HepG2 (cell line): ENCODE measurements around the gene TMED6.

Source experiments
- HNF4G ChIP-seq, 2 experiments: sonication (generic) in 1 of 2; formaldehyde crosslinking in 1 of 2; IDR thresholded peaks; 2 replicates each; pipeline versions ENCODE4 v1.4.0 to v1.6.1; 2011 to 2020; ENCODE audit warnings: borderline replicate concordance in 2 of 2, low read depth in 2 of 2, mild to moderate bottlenecking in 2 of 2, low read length in 1 of 2, missing genetic modification reagents in 1 of 2, moderate library complexity in 1 of 2
- JUNB ChIP-seq: sonication (generic); formaldehyde crosslinking; IDR thresholded peaks from 2 replicates; pipeline ENCODE4 v1.8.0; 2022; ENCODE audit warnings: missing genetic modification reagents, mild to moderate bottlenecking, borderline replicate concordance
- ZNF143 ChIP-seq: sonication (generic); formaldehyde crosslinking; IDR thresholded peaks from 2 replicates; pipeline ENCODE4 v1.4.0; 2020; ENCODE audit warnings: missing genetic modification reagents
- TF ChIP-seq, protein P1 (sequence below), 2 experiments: IDR thresholded peaks; 2 replicates each; pipeline ENCODE4 v1.6.1; 2011 to 2012; ENCODE audit warnings: low read length in 2 of 2, borderline replicate concordance in 1 of 2, low read depth in 1 of 2, mild to moderate bottlenecking in 1 of 2, moderate library complexity in 1 of 2
- TF ChIP-seq, protein P2 (sequence below): sonication (generic); formaldehyde crosslinking; IDR thresholded peaks from 2 replicates; pipeline ENCODE4 v1.5.0; 2020; ENCODE audit warnings: mild to moderate bottlenecking, missing genetic modification reagents, moderate library complexity

GRCh38 chr16:69382421-69382820 lies 30.8 kb upstream of the TMED6 start:
- TF ChIP-seq, protein P1, sequence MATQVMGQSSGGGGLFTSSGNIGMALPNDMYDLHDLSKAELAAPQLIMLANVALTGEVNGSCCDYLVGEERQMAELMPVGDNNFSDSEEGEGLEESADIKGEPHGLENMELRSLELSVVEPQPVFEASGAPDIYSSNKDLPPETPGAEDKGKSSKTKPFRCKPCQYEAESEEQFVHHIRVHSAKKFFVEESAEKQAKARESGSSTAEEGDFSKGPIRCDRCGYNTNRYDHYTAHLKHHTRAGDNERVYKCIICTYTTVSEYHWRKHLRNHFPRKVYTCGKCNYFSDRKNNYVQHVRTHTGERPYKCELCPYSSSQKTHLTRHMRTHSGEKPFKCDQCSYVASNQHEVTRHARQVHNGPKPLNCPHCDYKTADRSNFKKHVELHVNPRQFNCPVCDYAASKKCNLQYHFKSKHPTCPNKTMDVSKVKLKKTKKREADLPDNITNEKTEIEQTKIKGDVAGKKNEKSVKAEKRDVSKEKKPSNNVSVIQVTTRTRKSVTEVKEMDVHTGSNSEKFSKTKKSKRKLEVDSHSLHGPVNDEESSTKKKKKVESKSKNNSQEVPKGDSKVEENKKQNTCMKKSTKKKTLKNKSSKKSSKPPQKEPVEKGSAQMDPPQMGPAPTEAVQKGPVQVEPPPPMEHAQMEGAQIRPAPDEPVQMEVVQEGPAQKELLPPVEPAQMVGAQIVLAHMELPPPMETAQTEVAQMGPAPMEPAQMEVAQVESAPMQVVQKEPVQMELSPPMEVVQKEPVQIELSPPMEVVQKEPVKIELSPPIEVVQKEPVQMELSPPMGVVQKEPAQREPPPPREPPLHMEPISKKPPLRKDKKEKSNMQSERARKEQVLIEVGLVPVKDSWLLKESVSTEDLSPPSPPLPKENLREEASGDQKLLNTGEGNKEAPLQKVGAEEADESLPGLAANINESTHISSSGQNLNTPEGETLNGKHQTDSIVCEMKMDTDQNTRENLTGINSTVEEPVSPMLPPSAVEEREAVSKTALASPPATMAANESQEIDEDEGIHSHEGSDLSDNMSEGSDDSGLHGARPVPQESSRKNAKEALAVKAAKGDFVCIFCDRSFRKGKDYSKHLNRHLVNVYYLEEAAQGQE (IDR thresholded peaks at IDR 0.05; ENCODE audit: borderline replicate concordance in 1 of 2, low read depth in 1 of 2, low read length in 2 of 2) = no peak
- no peak for TF ChIP-seq HNF4G (IDR thresholded peaks at IDR 0.05; ENCODE audit: borderline replicate concordance, low read depth, low read length)
- TF ChIP-seq HNF4G (CRISPR knock-in tag; IDR thresholded peaks at IDR 0.05; ENCODE audit: borderline replicate concordance, low read depth) = no peak
- TF ChIP-seq JUNB (CRISPR knock-in tag) = no peak
- TF ChIP-seq, protein P2, sequence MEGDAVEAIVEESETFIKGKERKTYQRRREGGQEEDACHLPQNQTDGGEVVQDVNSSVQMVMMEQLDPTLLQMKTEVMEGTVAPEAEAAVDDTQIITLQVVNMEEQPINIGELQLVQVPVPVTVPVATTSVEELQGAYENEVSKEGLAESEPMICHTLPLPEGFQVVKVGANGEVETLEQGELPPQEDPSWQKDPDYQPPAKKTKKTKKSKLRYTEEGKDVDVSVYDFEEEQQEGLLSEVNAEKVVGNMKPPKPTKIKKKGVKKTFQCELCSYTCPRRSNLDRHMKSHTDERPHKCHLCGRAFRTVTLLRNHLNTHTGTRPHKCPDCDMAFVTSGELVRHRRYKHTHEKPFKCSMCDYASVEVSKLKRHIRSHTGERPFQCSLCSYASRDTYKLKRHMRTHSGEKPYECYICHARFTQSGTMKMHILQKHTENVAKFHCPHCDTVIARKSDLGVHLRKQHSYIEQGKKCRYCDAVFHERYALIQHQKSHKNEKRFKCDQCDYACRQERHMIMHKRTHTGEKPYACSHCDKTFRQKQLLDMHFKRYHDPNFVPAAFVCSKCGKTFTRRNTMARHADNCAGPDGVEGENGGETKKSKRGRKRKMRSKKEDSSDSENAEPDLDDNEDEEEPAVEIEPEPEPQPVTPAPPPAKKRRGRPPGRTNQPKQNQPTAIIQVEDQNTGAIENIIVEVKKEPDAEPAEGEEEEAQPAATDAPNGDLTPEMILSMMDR (CRISPR knock-in tag) = no peak
- no peak for TF ChIP-seq ZNF143
